Stimulated activated CD8-positive, alpha-beta memory T cell treated with anti-CD3 and anti-CD28 coated beads, Interleukin-7, amount 100 ng/mL, for 1 hour (primary cell): ENCODE data around the gene TBC1D3B.
"Not testable (repeated sequence)": the region's sequence is repeated elsewhere in the genome, so short reads cannot be mapped to it uniquely, and the experiment has no call there.

ENCODE experiments used
- DNase-seq, 2 donors: peaks; one replicate each; pipeline ENCODE4 v3.0.0-alpha.2; 2020; ENCODE audit warnings: low read depth in 2 of 2

The TBC1D3B gene

GRCh38 chr17:36129616-36130015 is 46.8 kb downstream of the TBC1D3B start:
- no peak for DNase-seq

- no peak for DNase-seq
Measured at GRCh38 chr17:36128411-36128978, 47.9 kb downstream of the TBC1D3B start.

- no peak for DNase-seq
Measured at GRCh38 chr17:36127911-36128310, 48.5 kb downstream of the TBC1D3B start.

- no peak for DNase-seq
Measured at GRCh38 chr17:36127199-36127893, 49.1 kb downstream of the TBC1D3B start.

- no peak for DNase-seq
Measured at GRCh38 chr17:36124879-36125824, 51.3 kb downstream of the TBC1D3B start.

GRCh38 chr17:36123431-36123830 is 53.0 kb downstream of the TBC1D3B start:
- DNase-seq, result no peak

- DNase-seq, result not testable (repeated sequence)
Measured at GRCh38 chr17:36121099-36121498, 55.3 kb downstream of the TBC1D3B start.

- DNase-seq, result no peak
Measured at GRCh38 chr17:36120221-36120620, 56.2 kb downstream of the TBC1D3B start.

- DNase-seq, result no peak
Measured at GRCh38 chr17:36118477-36119353, 57.7 kb downstream of the TBC1D3B start.

GRCh38 chr17:36117505-36118382 is 58.7 kb downstream of the TBC1D3B start:
- no peak for DNase-seq
